Upper lobe of left lung (tissue), 6 donors: Measurements from ENCODE around the gene TMEM126B. TPM values are rescaled to one million over a fixed set of nuclear protein-coding genes. Genes with fewer than 3 reads are reported as not detected.
A peak's percentile ranks its signal among the peaks of the same experiment; 100 is the strongest.
"Not testable (repeated sequence)": the region's sequence is repeated elsewhere in the genome, so short reads cannot be mapped to it uniquely, and the experiment has no call there.

Experiments
- ATAC-seq, 2 donors: fragments of 200-7000 bp; cut with Tn5 transposase; one replicate each; pipeline ENCODE4 v1.9.1; 2022; ENCODE audit warnings: mild to moderate bottlenecking in 2 of 2, moderate library complexity in 2 of 2; ENCODE audit not compliant: low FRiP score in 2 of 2
- DNase-seq, 2 donors: peaks; one replicate each; pipeline ENCODE4 v3.0.0-alpha.2; 2019 to 2020
- H3K27ac ChIP-seq, 4 donors: fragments of 200-600 bp; sonication (generic); one replicate each; pipeline ENCODE4 v1.5.1; 2016 to 2019
- H3K27me3 ChIP-seq, 4 donors: fragments of 200-600 bp; sonication (generic); one replicate each; pipeline ENCODE4 v1.5.1; 2017 to 2019
- H3K36me3 ChIP-seq, 4 donors: fragments of 200-600 bp; sonication (generic); one replicate each; pipeline ENCODE4 v1.5.1; 2016 to 2019
- H3K4me1 ChIP-seq, 4 donors: fragments of 200-600 bp; sonication (generic); one replicate each; pipeline ENCODE4 v1.5.1; 2018 to 2019
- H3K4me3 ChIP-seq, 4 donors: fragments of 200-600 bp; sonication (generic); one replicate each; pipeline ENCODE4 v1.5.1; 2017 to 2019; ENCODE audit warnings: mild to moderate bottlenecking in 2 of 4, moderate library complexity in 1 of 4
- H3K9me3 ChIP-seq, 4 donors: fragments of 200-600 bp; sonication (generic); one replicate each; pipeline ENCODE4 v1.5.1; 2018 to 2019
- EP300 ChIP-seq, 4 donors: sonication (generic); formaldehyde crosslinking; IDR thresholded peaks; one replicate each; pipeline ENCODE4 v1.5.1; 2017; ENCODE audit warnings: antibody characterized with exemption in 4 of 4, control low read depth in 2 of 4
- POLR2A ChIP-seq, 4 donors: fragments of 450-650 bp; IDR thresholded peaks; one replicate each; pipeline ENCODE4 v1.5.1; 2016 to 2017; ENCODE audit warnings: antibody characterized with exemption in 4 of 4, mild to moderate bottlenecking in 2 of 4
- POLR2AphosphoS5 ChIP-seq, 2 donors: sonication (generic); formaldehyde crosslinking; IDR thresholded peaks; one replicate each; pipeline ENCODE4 v1.5.1; 2017; ENCODE audit warnings: antibody characterized with exemption in 2 of 2
- WGBS, 2 donors: methylation state at CpG; one replicate each; pipeline ENCODE4 v1.1.5; 2017 to 2018; 5-methylcytosine and 5-hydroxymethylcytosine counted together
- total RNA-seq, 6 donors: library from RNA; depleted of rRNA in 4 of 6; stranded (reverse); fragments of >200 nt in 4 of 6; gene quantifications; one replicate each; pipeline versions ENCODE4 v1.1.0 to v1.2.1, GENCODE V29; 2016 to 2021
- TF ChIP-seq, protein P1 (sequence below), 6 experiments: fragments of 450-650 bp in 4 of 6; fragments of 200-600 bp in 2 of 6; sonication (generic) in 2 of 6; IDR thresholded peaks; one replicate each; pipeline ENCODE4 v1.5.1; 2016 to 2019; ENCODE audit warnings: antibody characterized with exemption in 6 of 6
- donor health status: DM: no; HTN: no; CAD: no; lungs with moderate emphysema.
- donor health status: DM: no; HTN: yes; CAD: no; lungs with severe emphysema.

TMEM126B gene
- total RNA-seq, 6 donors from 2014 or later: 19.3 to 72.6 (median 44.8) TPM

DNA sequence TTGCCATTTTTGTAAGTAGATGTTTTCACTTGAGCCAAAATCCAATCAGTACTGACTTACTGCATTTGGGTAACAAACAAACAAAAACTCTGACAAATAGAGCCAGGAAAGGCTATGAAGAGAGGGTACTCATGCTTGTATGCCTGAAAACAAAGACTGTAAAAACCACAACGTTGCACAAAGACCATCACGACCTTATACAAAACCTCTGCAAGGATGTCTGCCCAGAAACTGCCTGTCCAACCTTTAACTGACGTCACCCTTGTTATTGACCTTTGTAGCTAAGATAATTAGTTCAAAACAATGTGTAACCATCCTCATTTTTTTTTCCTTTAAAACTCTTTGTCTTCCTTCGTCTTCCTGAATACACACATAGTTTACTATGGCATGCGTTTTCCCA lies 37.3 kb downstream of the TMEM126B start:
- TF ChIP-seq POLR2A (IDR thresholded peaks at IDR 0.05): no peak
- DNase-seq: no peak
- H3K36me3 ChIP-seq: peaks cover 0 to 22% (median 0%) of the 10 kb centered on the region in 4 donors
- H3K27ac ChIP-seq: peak overlapping the region in 1 of 4 donors; percentile 98
- H3K4me3 ChIP-seq: no peak overlapping the region
- H3K27me3 ChIP-seq: no peaks in the 10 kb centered on the region
- 74% methylated on average over 5 of the region's 5 CpGs for WGBS, 2 donors
- no peak for ATAC-seq
- peaks cover 24 to 29% (median 26%) of the 10 kb centered on the region in 4 donors for H3K4me1 ChIP-seq
- no peaks in the 10 kb centered on the region for H3K9me3 ChIP-seq

- TF ChIP-seq, protein P1, sequence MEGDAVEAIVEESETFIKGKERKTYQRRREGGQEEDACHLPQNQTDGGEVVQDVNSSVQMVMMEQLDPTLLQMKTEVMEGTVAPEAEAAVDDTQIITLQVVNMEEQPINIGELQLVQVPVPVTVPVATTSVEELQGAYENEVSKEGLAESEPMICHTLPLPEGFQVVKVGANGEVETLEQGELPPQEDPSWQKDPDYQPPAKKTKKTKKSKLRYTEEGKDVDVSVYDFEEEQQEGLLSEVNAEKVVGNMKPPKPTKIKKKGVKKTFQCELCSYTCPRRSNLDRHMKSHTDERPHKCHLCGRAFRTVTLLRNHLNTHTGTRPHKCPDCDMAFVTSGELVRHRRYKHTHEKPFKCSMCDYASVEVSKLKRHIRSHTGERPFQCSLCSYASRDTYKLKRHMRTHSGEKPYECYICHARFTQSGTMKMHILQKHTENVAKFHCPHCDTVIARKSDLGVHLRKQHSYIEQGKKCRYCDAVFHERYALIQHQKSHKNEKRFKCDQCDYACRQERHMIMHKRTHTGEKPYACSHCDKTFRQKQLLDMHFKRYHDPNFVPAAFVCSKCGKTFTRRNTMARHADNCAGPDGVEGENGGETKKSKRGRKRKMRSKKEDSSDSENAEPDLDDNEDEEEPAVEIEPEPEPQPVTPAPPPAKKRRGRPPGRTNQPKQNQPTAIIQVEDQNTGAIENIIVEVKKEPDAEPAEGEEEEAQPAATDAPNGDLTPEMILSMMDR (IDR thresholded peaks at IDR 0.05): no peak
- TF ChIP-seq POLR2A (IDR thresholded peaks at IDR 0.05): no peak
- TF ChIP-seq EP300 (IDR thresholded peaks at IDR 0.05): no peak
- no peak for TF ChIP-seq POLR2AphosphoS5 (IDR thresholded peaks at IDR 0.05)
- Histone ChIP-seq H3K36me3 (peaks cover 0 to 14% (median 0%) of the 10 kb centered on the region in 4 donors), H3K27ac (no peak overlapping the region), H3K4me1 (peaks cover 15 to 21% (median 17%) of the 10 kb centered on the region in 4 donors), H3K27me3 (no peaks in the 10 kb centered on the region), H3K4me3 (no peak overlapping the region), H3K9me3 (no peaks in the 10 kb centered on the region)
- DNase-seq (no peak), ATAC-seq (no peak)
- WGBS, 2 donors: 79 to 83% methylated on average over 3 of the region's 3 CpGs
Observed at GRCh38 chr11:85666687-85667086, 38.3 kb downstream of the TMEM126B start.

GRCh38 chr11:85668157-85668556 lies 39.8 kb downstream of the TMEM126B start:
- ATAC-seq: no peak

GRCh38 chr11:85670949-85671663 lies 42.7 kb downstream of the TMEM126B start:
- not testable (repeated sequence) for H3K9me3 ChIP-seq, H3K27ac ChIP-seq, ATAC-seq, H3K27me3 ChIP-seq, DNase-seq, H3K4me1 ChIP-seq, H3K4me3 ChIP-seq, H3K36me3 ChIP-seq

More at GRCh38 chr11:85668157-85668556, 39.8 kb downstream of the TMEM126B start:
- no peak overlapping the region for H3K27ac ChIP-seq
- H3K9me3 ChIP-seq: no peaks in the 10 kb centered on the region
- no peak overlapping the region for H3K4me3 ChIP-seq
- H3K36me3 ChIP-seq: no peaks in the 10 kb centered on the region
- H3K4me1 ChIP-seq: peaks cover 1 to 6% (median 3%) of the 10 kb centered on the region in 4 donors
- TF ChIP-seq EP300 (IDR thresholded peaks at IDR 0.05) (no peak), POLR2AphosphoS5 (IDR thresholded peaks at IDR 0.05) (no peak), POLR2A (IDR thresholded peaks at IDR 0.05) (no peak)
- TF ChIP-seq, protein P1 (IDR thresholded peaks at IDR 0.05): no peak
- no peaks in the 10 kb centered on the region for H3K27me3 ChIP-seq
- DNase-seq: no peak
- WGBS, 2 donors: 79 to 89% methylated on average over 1 of the region's 1 CpG

DNA sequence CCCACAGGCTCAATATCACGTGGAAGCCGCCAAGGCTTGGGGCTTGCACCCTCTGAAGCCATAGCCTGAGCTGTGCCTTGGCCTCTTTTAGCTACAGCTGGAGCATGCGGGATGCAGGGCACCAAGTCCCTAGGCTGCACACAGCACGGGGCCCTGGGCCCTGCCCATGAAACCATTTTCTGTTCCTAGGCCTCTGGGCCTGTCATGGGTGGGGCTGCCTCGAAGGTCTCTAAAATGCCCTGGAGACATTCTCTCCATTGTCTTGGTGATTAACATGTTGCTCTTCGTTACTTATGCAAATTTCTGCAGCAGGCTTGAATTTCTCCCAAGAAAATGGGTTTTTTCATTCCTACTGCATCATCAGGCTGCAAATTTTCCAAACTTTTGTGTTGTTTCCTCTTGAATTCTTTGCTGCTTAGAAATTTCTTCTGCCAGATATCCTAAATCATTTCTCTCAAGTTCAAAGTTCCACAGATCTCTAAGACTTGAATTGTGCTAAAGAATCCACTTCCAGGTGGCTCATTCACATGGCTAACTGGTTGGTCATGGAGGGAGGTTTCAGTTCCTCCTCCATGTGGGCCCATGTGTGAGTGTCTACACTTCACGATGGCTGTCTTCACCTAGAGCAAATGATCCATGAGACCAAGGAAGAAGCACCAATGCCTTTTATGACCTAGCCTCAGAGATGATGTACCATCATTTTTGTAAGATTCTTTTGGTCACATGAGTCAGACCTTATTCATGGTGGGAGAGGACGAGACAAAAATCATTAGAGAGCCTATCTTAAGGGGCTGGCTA lies 43.9 kb downstream of the TMEM126B start:
- ATAC-seq (no peak), DNase-seq (peak in 1 of 2 donors; percentile 8)
- Histone ChIP-seq H3K4me1 (no peaks in the 10 kb centered on the region), H3K27me3 (no peaks in the 10 kb centered on the region), H3K36me3 (no peaks in the 10 kb centered on the region), H3K4me3 (no peak overlapping the region), H3K27ac (no peak overlapping the region), H3K9me3 (no peaks in the 10 kb centered on the region)
- WGBS, 2 donors: 80 to 90% methylated on average over 4 to 8 of the region's 8 CpGs
- no peak for TF ChIP-seq POLR2AphosphoS5 (IDR thresholded peaks at IDR 0.05)
- no peak for TF ChIP-seq POLR2A (IDR thresholded peaks at IDR 0.05)
- TF ChIP-seq, protein P1 (IDR thresholded peaks at IDR 0.05): no peak
- no peak for TF ChIP-seq EP300 (IDR thresholded peaks at IDR 0.05)
